Lower leg skin (tissue), 4 donors: ENCODE measurements around the gene CENPX. TPM values are rescaled to one million over a fixed set of nuclear protein-coding genes. Genes with fewer than 3 reads are reported as not detected.
A peak's percentile ranks its signal among the peaks of the same experiment; 100 is the strongest.

Source experiments
- DNase-seq, 2 donors: peaks; one replicate each; pipeline ENCODE4 v3.0.0-alpha.2; 2019; ENCODE audit warnings: low spot score in 2 of 2
- H3K4me3 ChIP-seq: fragments of 200-600 bp; sonication (generic); 2 replicates; pipeline ENCODE4 v1.5.1; 2017; ENCODE audit warnings: mild to moderate bottlenecking, low read depth; ENCODE audit not compliant: poor library complexity, severe bottlenecking
- CTCF ChIP-seq, 3 donors: fragments of 450-650 bp; IDR thresholded peaks; one replicate each; pipeline ENCODE4 v1.5.1; 2016; ENCODE audit warnings: antibody characterized with exemption in 3 of 3, mild to moderate bottlenecking in 3 of 3, moderate library complexity in 2 of 3
- POLR2A ChIP-seq, 2 donors: fragments of 450-650 bp; IDR thresholded peaks; one replicate each; pipeline ENCODE4 v1.6.1; 2016 to 2017; ENCODE audit warnings: antibody characterized with exemption in 2 of 2, mild to moderate bottlenecking in 1 of 2, moderate library complexity in 1 of 2
- WGBS, 2 donors: methylation state at CpG; one replicate each; pipeline ENCODE4 v1.1.5; 2018; 5-methylcytosine and 5-hydroxymethylcytosine counted together
- intact Hi-C: fragments of 100-400 bp; cut with DNase I; formaldehyde crosslinking; loops from one replicate; pipeline ENCODE4 v1.15.0; 2023; ENCODE audit warnings: low total_unique reads
- total RNA-seq, 4 donors: library from RNA; depleted of rRNA; stranded (reverse); fragments of >200 nt; gene quantifications; one replicate each; pipeline ENCODE4 v1.1.0, GENCODE V29; 2016

Gene CENPX
- total RNA-seq, 4 donors from 2014 or later, result 64.8 to 79.7 (median 71.2) TPM

GRCh38 chr17:82006468-82007227 lies 16.0 kb downstream of the CENPX start:
- 50 to 54% methylated on average over 23 to 24 of the region's 24 CpGs for WGBS, 2 donors
- H3K4me3 ChIP-seq, result no peak overlapping the region
- no peak for DNase-seq
- intact Hi-C loops, result no loop called here
- no peak for TF ChIP-seq CTCF (IDR thresholded peaks at IDR 0.05)
- no peak for TF ChIP-seq POLR2A (IDR thresholded peaks at IDR 0.05)

GRCh38 chr17:82005701-82006348 lies 16.9 kb downstream of the CENPX start:
- intact Hi-C loops, result no loop called here
- no peak for TF ChIP-seq POLR2A (IDR thresholded peaks at IDR 0.05)
- peak in 1 of 3 donors; percentile 7 for TF ChIP-seq CTCF (IDR thresholded peaks at IDR 0.05)
- no peak overlapping the region for H3K4me3 ChIP-seq
- no peak for DNase-seq
- WGBS, 2 donors, result 56 to 63% methylated on average over 30 of the region's 30 CpGs

- no peak for TF ChIP-seq POLR2A (IDR thresholded peaks at IDR 0.05)
- no peak for TF ChIP-seq CTCF (IDR thresholded peaks at IDR 0.05)
- intact Hi-C loops, result no loop called here
- H3K4me3 ChIP-seq, result no peak overlapping the region
- 90 to 94% methylated on average over 23 to 25 of the region's 41 CpGs for WGBS, 2 donors
- no peak for DNase-seq
These were observed 17.9 kb downstream of the CENPX start for GRCh38 chr17:82004517-82005455.

- no peak overlapping the region for H3K4me3 ChIP-seq
- no peak for TF ChIP-seq POLR2A (IDR thresholded peaks at IDR 0.05)
- TF ChIP-seq CTCF (IDR thresholded peaks at IDR 0.05), result no peak
- peak; percentile 73 to 92 for DNase-seq
- 28 to 31% methylated on average over 46 to 53 of the region's 53 CpGs for WGBS, 2 donors
- intact Hi-C loops, result no loop called here
These were observed 19.0 kb downstream of the CENPX start for GRCh38 chr17:82003411-82004381.

GRCh38 chr17:82001571-82002056 lies 21.1 kb downstream of the CENPX start:
- intact Hi-C loops, result no loop called here
- TF ChIP-seq POLR2A (IDR thresholded peaks at IDR 0.05) (no peak), CTCF (IDR thresholded peaks at IDR 0.05) (no peak)
- no peak for DNase-seq

More at GRCh38 chr17:82001571-82002056, 21.1 kb downstream of the CENPX start:
- WGBS, 2 donors, result 90% methylated on average over 17 of the region's 17 CpGs
- no peak overlapping the region for H3K4me3 ChIP-seq
